Sciatic nerve (tissue), 2 donors: Measurements from ENCODE around the gene ENDOD1. TPM values are rescaled to one million over a fixed set of nuclear protein-coding genes. Genes with fewer than 3 reads are reported as not detected.

Experiments
- ATAC-seq: fragments of 200-7000 bp; cut with Tn5 transposase; one replicate; pipeline ENCODE4 v1.9.1; 2020; ENCODE audit warnings: mild to moderate bottlenecking, moderate library complexity
- DNase-seq: peaks from one replicate; pipeline ENCODE4 v3.0.0-alpha.2; 2020; ENCODE audit warnings: low spot score
- intact Hi-C: fragments of 100-400 bp; cut with DNase I; formaldehyde crosslinking; loops from one replicate; pipeline ENCODE4 v1.14.2; 2022
- total RNA-seq: library from RNA; stranded (reverse); fragmentation: NEBNext Ultra II Directional; extraction: Animal tissue kit (Norgen Biotek cat#: 25700); gene quantifications from one replicate; pipeline ENCODE4 v1.2.1, GENCODE V29; 2021
- donor health status: DM: no; HTN: no; CAD: no.
- donor health status: DM: no; HTN: no; CAD: no.

Gene ENDOD1
- total RNA-seq, 1 donor from 2014 or later: 104 TPM

- ATAC-seq (no peak), DNase-seq (no peak)
- intact Hi-C loops: loop anchor here (5.0 kb wide), 1 partner anchor 69 kb away; no protein-coding TSS in a partner anchor
Observed at GRCh38 chr11:95072948-95073347, 16.7 kb upstream of the ENDOD1 start.

GRCh38 chr11:95074792-95075563 lies 14.7 kb upstream of the ENDOD1 start:
- DNase-seq (no peak), ATAC-seq (no peak)
- intact Hi-C loops: loop anchor here (5.0 kb wide), 1 partner anchor 67 kb away; no protein-coding TSS in a partner anchor

- ATAC-seq: peak; percentile 90
- peak; percentile 66 for DNase-seq
- intact Hi-C loops: no loop called here
Observed at GRCh38 chr11:95076416-95076815, 13.2 kb upstream of the ENDOD1 start.

- DNase-seq (no peak), ATAC-seq (no peak)
- intact Hi-C loops: no loop called here
Observed at GRCh38 chr11:95076981-95077380, 12.7 kb upstream of the ENDOD1 start.

- ATAC-seq (no peak), DNase-seq (no peak)
- intact Hi-C loops: no loop called here
Observed at GRCh38 chr11:95078526-95078925, 11.1 kb upstream of the ENDOD1 start.

GRCh38 chr11:95081010-95081409 lies 8.6 kb upstream of the ENDOD1 start:
- intact Hi-C loops: no loop called here
- ATAC-seq: no peak

GRCh38 chr11:95081412-95081811 lies 8.2 kb upstream of the ENDOD1 start:
- ATAC-seq (peak; percentile 95), DNase-seq (peak; percentile 69)
- intact Hi-C loops: no loop called here

More at GRCh38 chr11:95081010-95081409, 8.6 kb upstream of the ENDOD1 start:
- DNase-seq: no peak

- intact Hi-C loops: no loop called here
- no peak for DNase-seq
- ATAC-seq: peak; percentile 63
Observed at GRCh38 chr11:95082576-95083001, 7.1 kb upstream of the ENDOD1 start.

- no peak for ATAC-seq
- no peak for DNase-seq
- intact Hi-C loops: no loop called here
Observed at GRCh38 chr11:95084509-95084908, 5.1 kb upstream of the ENDOD1 start.

- intact Hi-C loops: no loop called here
Observed at GRCh38 chr11:95085117-95085816, 4.4 kb upstream of the ENDOD1 start.

GRCh38 chr11:95086151-95086550 lies 3.5 kb upstream of the ENDOD1 start:
- intact Hi-C loops: no loop called here
- no peak for ATAC-seq

More at GRCh38 chr11:95085117-95085816, 4.4 kb upstream of the ENDOD1 start:
- ATAC-seq: no peak
- DNase-seq: no peak

GRCh38 chr11:95086836-95087570 lies 2.6 kb upstream of the ENDOD1 start:
- intact Hi-C loops: no loop called here
- DNase-seq (no peak), ATAC-seq (no peak)

More at GRCh38 chr11:95086151-95086550, 3.5 kb upstream of the ENDOD1 start:
- no peak for DNase-seq

GRCh38 chr11:95088946-95089619 lies 563 bp upstream of the ENDOD1 start:
- ATAC-seq (peak; percentile 87), DNase-seq (no peak)
- intact Hi-C loops: no loop called here

GRCh38 chr11:95091663-95092180 lies 2.1 kb downstream of the ENDOD1 start:
- no peak for ATAC-seq
- DNase-seq: no peak
- intact Hi-C loops: no loop called here

- intact Hi-C loops: no loop called here
- DNase-seq: no peak
- no peak for ATAC-seq
Observed at GRCh38 chr11:95092549-95093324, 3.1 kb downstream of the ENDOD1 start.

- intact Hi-C loops: no loop called here
- DNase-seq: no peak
- no peak for ATAC-seq
Observed at GRCh38 chr11:95093548-95093947, 3.9 kb downstream of the ENDOD1 start.

GRCh38 chr11:95095858-95096587 lies 6.4 kb downstream of the ENDOD1 start:
- no peak for DNase-seq
- no peak for ATAC-seq
- intact Hi-C loops: no loop called here
